Thoracic aorta (tissue), 2 donors: Measurements from ENCODE around the gene DENND2A. TPM values are rescaled to one million over a fixed set of nuclear protein-coding genes. Genes with fewer than 3 reads are reported as not detected.

Experiments used
- ATAC-seq: fragments of 150-250 bp; one replicate; pipeline ENCODE4 v1.8.0; 2017; ENCODE audit warnings: low read depth; ENCODE audit not compliant: insufficient number of reproducible peaks, low FRiP score
- DNase-seq: peaks from one replicate; pipeline ENCODE4 v3.0.0-alpha.2; 2020; ENCODE audit warnings: low spot score
- H3K27ac ChIP-seq, 2 donors: fragments of 200-600 bp; sonication (generic); 1 replicate in 1 of 2; 2 replicates in 1 of 2; pipeline ENCODE4 v1.5.1; 2016; ENCODE audit warnings: mild to moderate bottlenecking in 2 of 2, moderate library complexity in 2 of 2
- H3K27me3 ChIP-seq: fragments of 200-600 bp; sonication (generic); replicated peaks from 2 replicates; pipeline ENCODE4 v1.6.0; 2016; ENCODE audit warnings: mild to moderate bottlenecking; ENCODE audit not compliant: insufficient read depth
- H3K36me3 ChIP-seq: fragments of 200-600 bp; sonication (generic); one replicate; pipeline ENCODE4 v1.5.1; 2016
- H3K4me1 ChIP-seq, 2 donors: fragments of 200-600 bp; sonication (generic); 1 replicate in 1 of 2; 2 replicates in 1 of 2; pipeline versions ENCODE4 v1.5.1 to v1.6.0; 2016; ENCODE audit warnings: low read depth in 2 of 2, mild to moderate bottlenecking in 1 of 2; ENCODE audit not compliant: control insufficient read depth in 1 of 2
- H3K4me3 ChIP-seq: fragments of 200-600 bp; sonication (generic); 2 replicates; pipeline ENCODE4 v1.5.1; 2016; ENCODE audit warnings: mild to moderate bottlenecking
- H3K9me3 ChIP-seq: fragments of 200-600 bp; sonication (generic); 2 replicates; pipeline ENCODE4 v1.5.1; 2016
- CTCF ChIP-seq: fragments of 200-600 bp; sonication (generic); IDR thresholded peaks from one replicate; pipeline ENCODE4 v1.5.1; 2019; ENCODE audit warnings: antibody characterized with exemption
- total RNA-seq, 2 donors: library from RNA; depleted of rRNA; stranded (reverse); fragments of >200 nt; gene quantifications; one replicate each; pipeline versions ENCODE4 v1.1.0 to v1.2.3, GENCODE V29; 2016

DENND2A gene
- total RNA-seq, 2 donors from 2014 or later: 4.9 to 5.1 TPM

GRCh38 chr7:140653319-140654108 lies 12.9 kb upstream of the DENND2A start:
- H3K4me1 ChIP-seq: peaks cover 0 to 6% of the 10 kb centered on the region in 2 donors
- no peak overlapping the region for H3K4me3 ChIP-seq
- no peak for DNase-seq
- ATAC-seq: no peak
- H3K9me3 ChIP-seq: no peaks in the 10 kb centered on the region
- H3K36me3 ChIP-seq: no peaks in the 10 kb centered on the region
- H3K27me3 ChIP-seq: no peaks in the 10 kb centered on the region
- H3K27ac ChIP-seq: no peak overlapping the region
- TF ChIP-seq CTCF: peak; percentile 84

- no peak overlapping the region for H3K4me3 ChIP-seq
- H3K4me1 ChIP-seq: no peaks in the 10 kb centered on the region
- no peaks in the 10 kb centered on the region for H3K27me3 ChIP-seq
- H3K9me3 ChIP-seq: no peaks in the 10 kb centered on the region
- ATAC-seq (no peak), DNase-seq (no peak)
- no peak overlapping the region for H3K27ac ChIP-seq
- TF ChIP-seq CTCF: no peak
- H3K36me3 ChIP-seq: no peaks in the 10 kb centered on the region
Observed at GRCh38 chr7:140650367-140650766, 9.8 kb upstream of the DENND2A start.

- no peak for TF ChIP-seq CTCF
- Histone ChIP-seq H3K9me3 (no peaks in the 10 kb centered on the region), H3K4me3 (no peak overlapping the region), H3K4me1 (no peaks in the 10 kb centered on the region), H3K27ac (no peak overlapping the region), H3K36me3 (no peaks in the 10 kb centered on the region), H3K27me3 (no peaks in the 10 kb centered on the region)
- no peak for DNase-seq
- ATAC-seq: no peak
Observed at GRCh38 chr7:140649556-140650205, 9.1 kb upstream of the DENND2A start.

GRCh38 chr7:140646931-140647647 lies 6.5 kb upstream of the DENND2A start:
- no peaks in the 10 kb centered on the region for H3K27me3 ChIP-seq
- H3K4me3 ChIP-seq: no peak overlapping the region
- no peak for DNase-seq
- no peaks in the 10 kb centered on the region for H3K36me3 ChIP-seq
- TF ChIP-seq CTCF: peak; percentile 33
- no peaks in the 10 kb centered on the region for H3K9me3 ChIP-seq
- H3K27ac ChIP-seq: no peak overlapping the region
- ATAC-seq: no peak
- H3K4me1 ChIP-seq: no peaks in the 10 kb centered on the region
